GM21528 (cell line): ENCODE measurements around the gene KCNH3.
"Not testable (repeated sequence)": the region's sequence is repeated elsewhere in the genome, so short reads cannot be mapped to it uniquely, and the experiment has no call there.

ENCODE experiments used
- ATAC-seq: cut with Tn5 transposase; IDR thresholded peaks from one replicate; pipeline ENCODE4 v1.9.1; 2021; ENCODE audit warnings: mild to moderate bottlenecking, moderate library complexity; ENCODE audit not compliant: unreplicated experiment, low FRiP score

The KCNH3 gene

DNA sequence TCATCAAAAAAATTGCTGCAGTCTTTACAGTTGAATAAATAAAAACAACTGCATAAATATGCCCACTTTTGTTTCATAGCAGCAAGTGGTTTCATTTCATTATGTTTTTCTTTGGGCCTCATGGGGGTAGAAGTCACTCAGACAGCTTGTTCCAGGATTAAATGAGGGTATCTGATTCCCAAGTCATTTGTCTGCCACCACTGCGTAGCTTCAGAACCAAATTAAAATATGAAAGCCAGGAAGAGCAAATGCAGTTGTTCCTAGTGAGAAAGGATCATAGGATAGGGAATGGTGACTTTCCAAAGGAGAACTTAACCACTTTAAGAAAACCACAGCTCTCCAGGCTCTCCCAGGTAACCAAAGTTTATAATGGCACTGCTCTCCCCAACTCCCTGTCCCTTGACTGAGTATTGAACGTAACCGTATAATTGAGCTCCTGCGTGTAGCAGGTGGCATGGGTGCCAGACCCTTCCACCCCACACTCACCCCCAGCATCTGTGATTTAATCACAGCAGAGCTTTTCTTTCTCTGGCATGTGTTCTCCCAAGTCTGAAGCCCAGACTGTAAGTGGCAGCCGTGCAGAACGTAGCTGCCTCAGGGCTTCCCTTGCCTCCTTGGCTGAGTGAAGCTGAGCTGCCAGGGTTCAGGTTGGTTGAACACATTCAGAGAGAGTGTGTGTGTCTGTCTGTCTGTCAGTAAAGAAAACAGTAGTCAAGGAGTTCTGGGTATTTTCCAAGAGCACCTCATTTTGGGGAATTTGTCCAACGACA lies 11.3 kb upstream of the KCNH3 start:
- no peak for ATAC-seq

DNA sequence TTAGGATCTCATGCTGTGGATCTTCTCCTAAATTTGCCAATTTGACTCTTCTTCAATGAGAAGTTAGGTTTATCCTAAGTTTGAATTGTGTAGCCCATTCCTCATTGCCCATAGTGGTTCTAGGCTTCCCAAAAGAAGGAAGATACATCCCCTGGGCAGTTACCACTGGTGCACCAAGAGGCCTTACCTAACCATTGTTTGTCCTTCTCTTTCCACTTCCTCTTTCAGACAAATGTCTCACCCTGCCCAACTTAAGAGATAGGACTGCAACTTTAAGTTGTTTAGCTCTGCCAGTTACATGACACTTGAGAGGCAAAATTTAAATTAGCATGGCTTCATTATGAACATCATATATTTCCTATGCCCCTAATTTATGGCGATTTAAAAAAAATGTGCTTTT lies 9.4 kb upstream of the KCNH3 start:
- ATAC-seq: no peak

DNA sequence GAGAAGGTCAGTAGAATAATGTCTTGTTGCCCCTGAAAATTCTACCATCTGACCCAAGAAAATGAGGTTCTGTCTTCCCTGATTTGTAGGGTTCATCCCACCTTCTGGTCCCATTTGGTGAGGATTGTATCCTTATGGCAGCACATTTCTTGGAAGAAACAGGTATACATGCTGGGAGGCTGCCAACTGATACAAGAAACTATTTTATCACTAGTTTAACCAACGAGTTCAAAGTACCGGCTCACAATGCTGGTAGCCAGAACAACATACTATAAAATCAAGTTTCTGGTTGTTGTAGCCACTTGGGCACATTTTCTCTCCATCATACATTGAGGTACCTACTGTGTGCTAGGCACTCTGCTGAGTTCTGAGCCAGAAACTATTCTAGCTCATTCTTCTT lies 7.1 kb upstream of the KCNH3 start:
- no peak for ATAC-seq

DNA sequence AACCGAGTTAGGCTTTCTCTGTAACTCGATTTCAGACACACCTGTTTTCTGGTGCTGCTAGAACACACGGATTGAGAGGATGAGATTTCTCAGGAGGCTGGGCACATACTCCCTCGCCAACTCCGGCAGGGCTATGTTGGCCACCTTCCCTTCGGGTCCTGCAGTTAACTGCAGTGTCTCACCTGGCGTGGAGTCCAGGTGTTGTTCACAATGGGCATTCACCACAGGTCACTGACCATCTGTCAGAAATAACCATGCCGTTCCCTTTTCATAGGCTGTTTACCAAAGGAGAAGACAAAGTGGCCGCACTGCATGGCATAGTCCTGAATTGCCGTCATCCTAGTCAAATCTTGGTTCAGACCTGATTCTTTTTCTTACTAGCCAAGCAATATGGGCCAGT lies 5.5 kb upstream of the KCNH3 start:
- no peak for ATAC-seq

DNA sequence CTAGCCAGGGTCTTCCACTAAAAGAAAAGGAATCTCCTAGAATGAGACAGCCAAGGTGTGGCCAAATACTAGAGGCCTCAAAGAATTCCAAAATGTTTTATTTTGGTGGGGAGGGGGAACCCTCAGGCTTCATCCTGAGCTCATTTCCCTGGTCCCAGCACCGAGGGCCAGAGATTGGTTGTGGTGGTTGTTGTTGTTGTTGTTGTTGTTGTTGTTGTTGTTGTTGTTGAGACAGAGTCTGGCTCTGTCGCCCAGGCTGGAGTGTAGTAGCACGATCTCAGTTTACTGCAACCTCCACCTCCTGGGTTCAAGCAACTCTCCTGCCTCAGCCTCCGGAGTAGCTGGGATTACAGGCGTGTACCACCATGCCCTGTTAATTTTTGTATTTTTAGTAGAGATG lies 4.7 kb upstream of the KCNH3 start:
- not testable (repeated sequence) for ATAC-seq

DNA sequence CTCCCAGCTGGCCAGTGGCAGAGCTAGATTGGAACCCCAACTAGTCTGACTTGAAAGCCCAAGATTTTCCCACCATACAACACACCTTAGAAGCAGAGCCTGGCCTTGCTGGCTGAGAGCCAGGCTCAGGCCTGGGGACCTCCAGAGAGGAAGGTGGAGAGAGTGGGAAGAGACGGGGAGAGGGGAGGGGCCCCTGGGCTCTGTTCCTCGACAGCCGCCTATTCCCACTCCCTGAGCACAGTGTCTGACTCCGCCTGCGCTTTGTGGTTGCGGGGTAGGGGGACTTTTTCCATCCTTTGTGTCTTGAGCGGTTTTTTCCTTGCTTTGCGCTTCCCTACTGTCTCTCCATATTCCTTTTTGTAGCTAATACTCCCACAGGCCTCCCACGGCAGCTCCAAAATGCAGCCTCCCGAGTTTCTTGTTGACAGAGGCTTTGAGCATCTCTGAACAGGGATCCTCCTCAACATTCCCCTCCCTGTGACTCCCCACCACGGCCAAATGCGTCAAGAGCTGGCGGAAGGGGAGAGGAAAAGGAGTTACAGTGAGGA lies 4.0 kb upstream of the KCNH3 start:
- no peak for ATAC-seq

DNA sequence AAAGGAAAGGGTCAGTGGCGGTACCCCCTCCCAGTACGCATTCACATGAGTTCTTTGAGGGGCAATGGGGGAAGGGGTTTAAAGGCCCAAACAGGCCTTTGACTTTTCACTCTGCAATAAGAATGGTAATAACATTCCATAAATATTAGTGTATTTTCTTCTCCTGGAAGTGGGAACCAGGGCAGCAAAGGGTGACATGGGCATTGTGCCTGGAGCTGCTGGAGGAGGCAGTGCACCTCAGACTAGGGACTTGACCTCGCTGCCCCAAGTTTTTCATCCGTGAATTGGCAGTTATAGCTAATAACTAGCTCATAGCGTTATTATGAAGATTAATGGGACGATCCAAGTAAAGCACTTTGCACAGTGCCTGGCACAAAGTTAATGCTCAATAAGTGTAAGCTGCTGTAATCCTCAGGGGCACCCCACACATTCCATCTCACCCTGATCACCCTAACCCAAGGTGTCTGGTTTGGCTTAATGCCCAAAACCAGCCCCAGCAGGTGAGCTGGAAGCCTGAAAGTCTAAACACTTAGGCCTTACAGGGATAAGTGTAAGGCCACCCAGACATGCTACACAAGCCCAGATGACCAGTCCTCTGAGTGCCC lies 2.8 kb upstream of the KCNH3 start:
- no peak for ATAC-seq

DNA sequence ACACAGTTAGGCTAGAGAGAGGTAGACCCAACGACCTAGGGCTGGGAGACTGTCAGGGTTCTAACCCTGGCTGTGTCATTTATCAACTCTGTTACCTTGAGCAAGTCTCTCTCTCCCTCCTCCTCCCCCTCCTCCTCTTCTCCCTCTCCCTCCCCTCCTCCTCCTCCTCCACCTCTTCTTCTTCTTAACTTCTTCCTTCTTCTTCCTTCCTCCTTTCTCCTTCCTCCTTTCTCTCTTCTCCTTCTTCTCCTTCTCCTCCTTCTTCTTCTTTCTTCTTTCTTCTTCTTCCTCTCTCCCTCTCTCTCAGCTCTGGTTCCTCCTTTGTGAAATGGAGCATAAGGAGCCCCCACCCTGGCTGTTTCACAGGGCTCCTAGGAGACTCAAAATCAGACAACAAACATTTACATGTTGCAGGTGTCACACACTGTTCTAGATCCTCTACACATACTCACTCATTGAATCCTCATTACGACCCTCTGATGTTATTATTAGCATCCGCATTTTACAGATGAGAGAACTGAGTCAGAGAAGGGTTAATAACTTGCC lies 2.2 kb upstream of the KCNH3 start:
- ATAC-seq: no peak

DNA sequence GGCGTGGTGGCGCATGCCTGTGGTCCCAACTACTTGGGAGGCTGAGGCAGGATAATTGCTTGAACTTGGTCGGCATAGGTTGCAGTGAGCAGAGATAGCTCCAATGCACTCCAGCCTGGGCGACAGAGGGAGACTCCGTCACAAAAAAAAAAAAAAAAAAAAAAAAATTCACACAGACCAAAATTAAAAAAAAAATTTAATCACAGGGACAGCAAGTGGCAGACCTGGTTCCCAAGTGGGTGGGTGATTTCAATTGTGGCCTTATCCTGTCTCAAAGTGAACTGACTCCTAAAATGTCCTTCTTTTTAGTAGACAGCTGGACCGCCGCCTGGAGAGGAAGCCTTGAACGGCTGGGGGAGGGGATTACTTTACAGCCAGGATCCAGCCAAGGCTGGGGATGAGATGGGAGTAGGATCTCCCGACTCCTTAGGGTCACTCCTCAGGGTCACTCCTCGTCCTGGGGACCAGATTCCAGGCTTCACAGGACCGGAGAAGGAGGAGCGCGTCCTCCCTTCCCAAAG lies 1.5 kb upstream of the KCNH3 start:
- no peak for ATAC-seq

DNA sequence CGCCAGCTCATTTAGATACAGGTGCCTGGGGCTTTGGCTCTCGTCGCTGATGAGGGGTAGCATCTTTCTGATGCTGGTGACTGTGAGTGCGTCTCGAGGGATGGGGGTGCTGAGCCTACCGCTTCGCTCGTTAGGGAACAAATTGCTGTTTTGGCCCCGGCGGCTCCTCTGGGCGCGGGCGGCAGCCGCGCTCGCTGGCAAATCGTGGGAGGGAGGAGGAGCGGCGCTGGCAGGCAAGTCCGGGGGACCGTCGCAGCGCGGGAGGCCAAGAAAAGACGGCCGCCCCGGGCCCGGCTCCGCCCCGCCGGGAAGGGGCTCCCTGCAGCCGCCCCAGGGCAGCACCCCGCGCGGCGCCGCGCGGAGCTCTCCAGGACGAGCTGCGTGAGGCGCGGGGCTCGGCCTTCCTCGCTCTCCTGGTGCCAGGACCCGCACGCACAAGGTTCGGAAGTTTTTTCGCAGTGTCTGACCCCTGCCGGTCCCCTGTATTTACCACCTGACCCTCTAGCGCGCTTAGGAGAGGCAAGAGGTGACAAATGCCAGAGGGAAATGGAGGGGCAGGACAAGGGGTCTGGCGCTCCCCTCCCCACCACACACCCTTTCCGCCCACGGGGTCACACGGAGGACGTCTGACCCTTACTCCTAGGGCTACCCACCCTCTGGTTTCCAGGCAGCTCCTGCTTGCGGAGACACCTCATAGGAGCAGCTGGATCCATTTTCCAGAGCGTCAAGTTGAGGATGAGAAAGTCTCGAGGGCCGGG lies 899 bp upstream of the KCNH3 start:
- no peak for ATAC-seq

DNA sequence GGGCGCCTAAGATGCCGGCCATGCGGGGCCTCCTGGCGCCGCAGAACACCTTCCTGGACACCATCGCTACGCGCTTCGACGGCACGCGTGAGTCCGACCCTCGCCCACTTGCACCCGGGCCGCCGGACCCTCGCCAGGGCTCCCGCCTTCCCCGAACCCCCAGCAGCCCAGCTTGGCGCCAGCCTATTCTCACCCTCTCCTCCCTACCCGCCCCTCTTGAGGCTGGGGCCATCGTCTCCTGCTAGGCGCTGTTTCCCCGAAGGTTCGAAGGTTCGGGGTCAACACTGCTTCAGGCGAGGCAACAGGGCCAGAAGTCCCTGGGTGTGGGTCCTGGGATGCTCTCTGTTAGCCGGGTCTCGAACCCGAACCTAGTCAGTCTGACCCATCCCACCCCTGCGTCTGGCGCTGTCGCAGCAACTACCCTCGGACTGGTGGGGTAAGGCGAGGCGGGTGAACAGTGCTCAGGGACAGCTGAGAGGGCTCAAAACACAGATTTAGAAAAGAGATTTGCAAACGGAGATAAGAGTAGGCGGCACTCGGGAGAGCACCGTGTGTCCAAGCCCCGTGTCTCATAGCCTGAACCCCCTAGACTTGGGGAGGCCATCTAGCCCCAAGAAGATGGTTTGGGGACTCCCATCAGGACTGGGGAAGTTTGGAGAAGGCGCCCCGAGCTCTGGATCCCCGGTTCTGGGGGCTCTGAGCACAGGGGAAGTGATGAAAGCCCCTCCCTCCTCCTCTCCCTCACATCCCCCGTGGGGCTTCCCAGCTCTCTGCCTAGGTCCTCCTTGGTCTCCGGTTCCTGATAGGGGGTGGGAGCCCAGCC lies 787 bp downstream of the KCNH3 start:
- ATAC-seq: no peak

DNA sequence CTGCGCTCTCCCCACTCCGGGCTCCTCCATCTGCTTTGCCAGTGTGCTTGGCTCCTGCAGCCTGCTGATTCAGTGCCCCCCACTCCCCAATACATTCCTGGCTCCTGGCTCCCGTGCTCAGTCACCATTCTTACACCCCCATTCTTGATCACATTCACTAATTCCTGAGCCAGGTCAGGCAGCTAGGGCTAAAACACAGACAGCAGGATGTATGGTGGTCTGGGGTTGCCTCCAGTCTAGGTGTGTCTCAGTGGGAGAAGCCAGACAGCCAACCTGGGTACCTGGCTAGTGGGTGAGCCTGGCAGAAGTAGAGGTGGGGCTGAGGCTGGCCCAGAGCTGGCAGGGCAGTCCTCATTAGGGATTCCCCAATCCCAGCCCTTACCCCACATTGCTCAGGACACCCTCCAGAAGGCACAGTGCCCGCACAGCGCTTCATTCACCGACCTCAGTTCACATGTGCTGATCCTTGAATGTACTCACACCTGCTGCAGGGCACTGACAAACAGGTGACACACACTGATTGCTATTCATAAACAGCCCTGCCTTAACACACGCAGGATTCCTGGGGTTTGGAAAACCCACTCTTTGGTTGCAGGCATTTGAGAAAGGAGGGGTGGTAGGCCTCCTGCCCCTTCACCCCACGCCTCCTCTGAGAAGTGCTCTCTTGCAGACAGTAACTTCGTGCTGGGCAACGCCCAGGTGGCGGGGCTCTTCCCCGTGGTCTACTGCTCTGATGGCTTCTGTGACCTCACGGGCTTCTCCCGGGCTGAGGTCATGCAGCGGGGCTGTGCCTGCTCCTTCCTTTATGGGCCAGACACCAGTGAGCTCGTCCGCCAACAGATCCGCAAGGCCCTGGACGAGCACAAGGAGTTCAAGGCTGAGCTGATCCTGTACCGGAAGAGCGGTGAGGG lies 1.7 kb downstream of the KCNH3 start:
- no peak for ATAC-seq

DNA sequence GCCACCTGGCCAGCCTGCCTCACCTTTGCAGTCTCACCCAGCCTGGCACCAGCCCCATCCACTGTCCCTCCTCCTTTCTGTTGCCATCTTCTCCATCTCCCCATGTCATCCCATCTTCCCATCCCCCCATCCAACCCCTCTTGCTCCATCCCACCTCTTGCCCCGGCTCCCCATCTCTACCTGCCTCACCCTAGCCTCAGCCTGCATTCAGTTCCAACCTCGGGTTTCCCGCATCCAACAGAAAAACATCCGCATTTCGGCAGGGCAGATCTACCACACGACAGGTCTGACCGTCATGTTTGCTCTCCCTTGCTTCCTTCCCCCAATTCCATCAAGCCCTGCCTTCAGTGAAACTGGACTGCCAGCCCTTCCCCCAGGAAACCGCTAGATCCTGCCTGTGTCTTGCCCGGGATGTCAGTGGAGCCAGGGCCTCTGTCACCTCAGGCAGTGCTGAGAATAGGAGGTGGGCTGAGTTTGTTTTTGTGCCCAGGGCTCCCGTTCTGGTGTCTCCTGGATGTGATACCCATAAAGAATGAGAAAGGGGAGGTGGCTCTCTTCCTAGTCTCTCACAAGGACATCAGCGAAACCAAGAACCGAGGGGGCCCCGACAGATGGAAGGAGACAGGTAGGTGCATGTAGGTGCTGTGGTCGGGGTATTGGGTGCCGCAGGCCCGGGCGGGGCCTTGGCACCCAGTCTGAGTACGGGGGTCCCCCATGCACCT lies 2.5 kb downstream of the KCNH3 start:
- no peak for ATAC-seq

DNA sequence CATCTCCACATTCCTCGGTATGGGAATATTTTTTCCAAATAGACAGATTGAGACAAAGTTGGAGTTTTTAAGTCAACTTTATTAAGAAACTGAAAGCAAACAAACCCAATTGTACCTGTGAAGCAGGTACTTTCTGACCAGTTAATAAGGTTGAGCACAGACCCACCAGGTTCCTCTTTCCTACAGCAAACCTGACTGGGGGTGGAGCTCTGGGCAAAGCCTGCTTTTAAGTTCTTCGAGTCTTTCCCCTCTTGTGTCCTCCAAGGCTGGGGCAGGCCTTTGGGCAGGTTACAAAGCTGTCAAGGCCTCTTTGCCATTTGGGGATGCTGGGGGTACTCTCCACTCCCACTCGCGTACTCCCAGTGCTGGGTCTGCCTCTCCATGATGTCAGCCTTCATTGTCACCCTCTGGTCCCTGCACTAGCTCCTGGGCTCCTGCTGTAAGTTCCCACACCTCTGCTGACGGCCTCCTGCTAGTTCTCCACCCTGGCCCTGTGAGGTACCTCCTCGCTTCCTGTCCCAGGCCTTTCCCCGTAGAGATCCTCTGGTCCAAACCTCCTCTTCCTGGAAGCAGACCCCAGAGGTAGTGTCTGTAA lies 3.2 kb downstream of the KCNH3 start:
- no peak for ATAC-seq

DNA sequence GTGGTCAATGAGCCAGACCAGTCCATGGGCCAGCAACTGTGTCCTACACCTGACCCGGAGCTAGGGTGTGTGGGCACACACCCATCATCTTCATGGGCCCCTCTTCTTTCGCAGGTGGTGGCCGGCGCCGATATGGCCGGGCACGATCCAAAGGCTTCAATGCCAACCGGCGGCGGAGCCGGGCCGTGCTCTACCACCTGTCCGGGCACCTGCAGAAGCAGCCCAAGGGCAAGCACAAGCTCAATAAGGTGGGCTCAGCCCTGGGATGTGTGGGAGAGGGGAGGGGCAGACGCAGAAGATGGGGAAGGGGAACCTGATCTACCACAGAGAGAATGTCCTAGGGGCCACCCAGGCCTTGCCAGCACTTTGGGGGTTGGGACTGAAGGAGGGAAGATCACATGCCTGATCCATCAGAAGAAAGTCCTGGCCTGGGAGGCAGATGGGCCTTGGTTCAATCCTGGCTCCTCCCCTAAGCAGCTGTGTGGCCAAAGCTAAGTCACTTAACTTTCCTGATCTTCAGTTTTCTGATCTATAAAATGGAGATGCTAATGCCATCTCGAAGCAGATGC lies 3.8 kb downstream of the KCNH3 start:
- no peak for ATAC-seq

DNA sequence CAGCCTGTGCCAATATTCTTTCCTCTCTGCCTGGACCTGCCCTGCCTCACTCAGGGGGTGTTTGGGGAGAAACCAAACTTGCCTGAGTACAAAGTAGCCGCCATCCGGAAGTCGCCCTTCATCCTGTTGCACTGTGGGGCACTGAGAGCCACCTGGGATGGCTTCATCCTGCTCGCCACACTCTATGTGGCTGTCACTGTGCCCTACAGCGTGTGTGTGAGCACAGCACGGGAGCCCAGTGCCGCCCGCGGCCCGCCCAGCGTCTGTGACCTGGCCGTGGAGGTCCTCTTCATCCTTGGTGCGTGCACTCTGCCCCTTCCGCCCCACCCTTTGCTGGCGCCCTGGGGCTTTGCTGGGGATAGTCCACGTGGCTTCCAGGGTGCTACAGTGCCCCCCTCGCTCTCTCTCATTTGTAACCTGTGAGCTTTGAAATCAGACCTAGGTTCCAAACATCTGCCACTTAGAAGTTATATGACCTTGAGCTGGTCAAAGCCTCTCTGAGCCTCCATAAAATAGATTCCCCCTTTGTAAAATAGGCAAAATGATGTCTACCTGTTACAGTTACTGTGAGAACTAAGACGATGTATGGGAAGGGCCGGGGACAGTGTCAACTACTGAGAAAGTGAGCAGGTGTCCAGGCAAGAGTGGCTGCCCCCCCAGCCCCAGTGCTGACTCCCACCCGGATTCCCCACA lies 4.5 kb downstream of the KCNH3 start:
- ATAC-seq: no peak
